HG02610 (cell line): ENCODE data around the gene MORN1.

Source experiments
- ATAC-seq: cut with Tn5 transposase; IDR thresholded peaks from one replicate; pipeline ENCODE4 v1.9.1; 2021; ENCODE audit warnings: mild to moderate bottlenecking, moderate library complexity; ENCODE audit not compliant: unreplicated experiment

Gene MORN1

GRCh38 chr1:2388004-2388913 lies 3.1 kb downstream of the MORN1 start:
- ATAC-seq = no peak

GRCh38 chr1:2386636-2387611 lies 4.4 kb downstream of the MORN1 start:
- ATAC-seq = no peak

- no peak for ATAC-seq
Observed at GRCh38 chr1:2385606-2386280, 5.6 kb downstream of the MORN1 start.

- ATAC-seq = no peak
Observed at GRCh38 chr1:2384941-2385481, 6.3 kb downstream of the MORN1 start.

- no peak for ATAC-seq
Observed at GRCh38 chr1:2384130-2384860, 7.1 kb downstream of the MORN1 start.

GRCh38 chr1:2383576-2383975 lies 7.8 kb downstream of the MORN1 start:
- no peak for ATAC-seq

GRCh38 chr1:2382621-2383361 lies 8.6 kb downstream of the MORN1 start:
- ATAC-seq = no peak

- ATAC-seq = peak; percentile 47
Observed at GRCh38 chr1:2381741-2382620, 9.4 kb downstream of the MORN1 start.

GRCh38 chr1:2380816-2381591 lies 10.3 kb downstream of the MORN1 start:
- ATAC-seq = no peak

- no peak for ATAC-seq
Observed at GRCh38 chr1:2379733-2380404, 11.5 kb downstream of the MORN1 start.

GRCh38 chr1:2378956-2379732 lies 12.2 kb downstream of the MORN1 start:
- ATAC-seq = no peak

- ATAC-seq = no peak
Observed at GRCh38 chr1:2378441-2378851, 12.9 kb downstream of the MORN1 start.

GRCh38 chr1:2377751-2378440 lies 13.5 kb downstream of the MORN1 start:
- no peak for ATAC-seq

GRCh38 chr1:2376931-2377672 lies 14.3 kb downstream of the MORN1 start:
- no peak for ATAC-seq

GRCh38 chr1:2376261-2376741 lies 15.1 kb downstream of the MORN1 start:
- no peak for ATAC-seq
